GM21717 (cell line): ENCODE measurements around the gene POU6F1.
"Not testable (repeated sequence)": the region's sequence is repeated elsewhere in the genome, so short reads cannot be mapped to it uniquely, and the experiment has no call there.

ENCODE experiments used
- ATAC-seq: cut with Tn5 transposase; IDR thresholded peaks from one replicate; pipeline ENCODE4 v1.9.1; 2021; ENCODE audit warnings: mild to moderate bottlenecking, moderate library complexity; ENCODE audit not compliant: unreplicated experiment

POU6F1 gene

GRCh38 chr12:51227962-51228361 lies 10.1 kb upstream of the POU6F1 start:
- ATAC-seq, result no peak

- not testable (repeated sequence) for ATAC-seq
Measured at GRCh38 chr12:51227112-51227511, 9.2 kb upstream of the POU6F1 start.

GRCh38 chr12:51225771-51226170 lies 7.9 kb upstream of the POU6F1 start:
- no peak for ATAC-seq

GRCh38 chr12:51225234-51225633 lies 7.4 kb upstream of the POU6F1 start:
- no peak for ATAC-seq

- ATAC-seq, result no peak
Measured at GRCh38 chr12:51224625-51225024, 6.8 kb upstream of the POU6F1 start.

- ATAC-seq, result no peak
Measured at GRCh38 chr12:51222461-51222860, 4.6 kb upstream of the POU6F1 start.

GRCh38 chr12:51219857-51220256 lies 2.0 kb upstream of the POU6F1 start:
- not testable (repeated sequence) for ATAC-seq

GRCh38 chr12:51219322-51219721 lies 1.5 kb upstream of the POU6F1 start:
- no peak for ATAC-seq

- no peak for ATAC-seq
Measured at GRCh38 chr12:51218607-51219161, 822 bp upstream of the POU6F1 start.

- no peak for ATAC-seq
Measured at GRCh38 chr12:51217133-51217967, 512 bp downstream of the POU6F1 start.

GRCh38 chr12:51216642-51217041 lies 1.2 kb downstream of the POU6F1 start:
- no peak for ATAC-seq

GRCh38 chr12:51214895-51215294 lies 3.0 kb downstream of the POU6F1 start:
- no peak for ATAC-seq

GRCh38 chr12:51210690-51211395 lies 7.0 kb downstream of the POU6F1 start:
- no peak for ATAC-seq

- no peak for ATAC-seq
Measured at GRCh38 chr12:51209259-51209658, 8.6 kb downstream of the POU6F1 start.

GRCh38 chr12:51208016-51208660 lies 9.7 kb downstream of the POU6F1 start:
- no peak for ATAC-seq

GRCh38 chr12:51205350-51205749 lies 12.5 kb downstream of the POU6F1 start:
- no peak for ATAC-seq

- ATAC-seq, result no peak
Measured at GRCh38 chr12:51202718-51203117, 15.1 kb downstream of the POU6F1 start.

- no peak for ATAC-seq
Measured at GRCh38 chr12:51200806-51201205, 17.1 kb downstream of the POU6F1 start.

- no peak for ATAC-seq
Measured at GRCh38 chr12:51200156-51200555, 17.7 kb downstream of the POU6F1 start.

- ATAC-seq, result no peak
Measured at GRCh38 chr12:51199366-51199945, 18.4 kb downstream of the POU6F1 start.
